NB4 (cell line): ENCODE results near the gene CILP2.

Experiments used
- DNase-seq: peaks from one replicate; pipeline ENCODE4 v3.0.0; 2010; ENCODE audit warnings: low read depth
- H3K4me3 ChIP-seq: one replicate; pipeline ENCODE4 v1.5.1; 2011; ENCODE audit warnings: mild to moderate bottlenecking, low read depth, low read length, moderate library complexity
- CTCF ChIP-seq: IDR thresholded peaks from one replicate; pipeline ENCODE4 v1.5.1; 2012; ENCODE audit warnings: low read depth, low read length
- MAX ChIP-seq: IDR thresholded peaks from 2 replicates; pipeline ENCODE4 v1.6.1; 2011; ENCODE audit warnings: low read depth, low read length
- MYC ChIP-seq: IDR thresholded peaks from 2 replicates; pipeline ENCODE4 v1.6.1; 2011; ENCODE audit warnings: low read depth, low read length
- POLR2A ChIP-seq: IDR thresholded peaks from 2 replicates; pipeline ENCODE4 v1.6.1; 2011; ENCODE audit warnings: mild to moderate bottlenecking; ENCODE audit not compliant: insufficient read length; ENCODE audit errors: extremely low read depth

Gene CILP2

GRCh38 chr19:19580418-19580817 lies 42.4 kb downstream of the CILP2 start:
- H3K4me3 ChIP-seq: no peak overlapping the region
- DNase-seq: no peak
- TF ChIP-seq POLR2A: no peak
- TF ChIP-seq MYC: no peak

- no peak for DNase-seq
- TF ChIP-seq MAX (no peak), MYC (no peak), POLR2A (no peak), CTCF (no peak)
- H3K4me3 ChIP-seq: no peak overlapping the region
Observed at GRCh38 chr19:19581391-19581790, 43.3 kb downstream of the CILP2 start.

GRCh38 chr19:19582471-19582870 lies 44.4 kb downstream of the CILP2 start:
- TF ChIP-seq CTCF (no peak), MAX (no peak), MYC (no peak), POLR2A (no peak)
- H3K4me3 ChIP-seq: no peak overlapping the region
- no peak for DNase-seq

GRCh38 chr19:19584356-19584755 lies 46.3 kb downstream of the CILP2 start:
- no peak for TF ChIP-seq MYC
- no peak for TF ChIP-seq CTCF
- no peak for TF ChIP-seq MAX
- no peak for TF ChIP-seq POLR2A
- no peak overlapping the region for H3K4me3 ChIP-seq
- DNase-seq: no peak

GRCh38 chr19:19587771-19588170 lies 49.7 kb downstream of the CILP2 start:
- DNase-seq: no peak
- H3K4me3 ChIP-seq: no peak overlapping the region
- TF ChIP-seq MYC (no peak), MAX (no peak), CTCF (no peak), POLR2A (no peak)

- no peak overlapping the region for H3K4me3 ChIP-seq
- TF ChIP-seq MAX (no peak), POLR2A (no peak), CTCF (no peak), MYC (no peak)
- no peak for DNase-seq
Observed at GRCh38 chr19:19588546-19588945, 50.5 kb downstream of the CILP2 start.
